GM12872 (cell line): ENCODE results near the gene NTSR2.

Source experiments
- TF ChIP-seq, protein P1 (sequence below): IDR thresholded peaks from 3 replicates; pipeline ENCODE4 v1.5.1; 2011; ENCODE audit warnings: low read depth, mild to moderate bottlenecking, low read length, moderate library complexity; ENCODE audit not compliant: insufficient read depth

The NTSR2 gene

DNA sequence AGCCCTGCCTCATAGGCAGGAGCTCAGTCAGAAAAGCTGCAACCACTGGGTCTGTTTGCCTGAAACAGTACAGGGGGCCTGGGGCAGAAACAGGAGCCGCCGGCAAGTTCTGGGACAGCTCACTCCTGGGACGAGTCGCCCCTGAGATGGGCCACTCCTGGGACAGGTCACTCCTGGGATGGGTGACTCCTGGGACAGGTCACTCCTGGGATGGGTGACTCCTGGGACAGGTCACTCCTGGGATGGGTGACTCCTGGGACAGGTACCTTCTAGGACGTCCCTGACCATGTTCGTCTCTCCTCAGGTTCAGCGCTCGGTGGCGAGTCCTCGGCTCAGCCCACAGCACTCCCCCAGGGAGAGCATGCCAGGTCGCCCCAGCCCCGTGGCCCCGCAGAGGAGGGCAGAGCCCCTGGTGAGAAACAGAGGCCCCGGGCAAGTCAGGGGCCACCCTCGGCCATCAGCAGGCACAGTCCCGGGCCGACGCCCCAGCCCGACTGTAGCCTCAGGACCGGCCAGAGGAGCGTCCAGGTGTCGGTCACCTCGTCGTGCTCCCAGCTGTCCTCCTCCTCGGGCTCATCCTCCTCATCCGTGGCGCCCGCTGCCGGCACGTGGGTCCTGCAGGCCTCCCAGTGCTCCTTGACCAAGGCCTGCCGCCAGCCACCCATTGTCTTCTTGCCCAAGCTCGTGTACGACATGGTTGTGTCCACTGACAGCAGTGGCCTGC is 51.8 kb downstream of the NTSR2 start:
- TF ChIP-seq, protein P1, sequence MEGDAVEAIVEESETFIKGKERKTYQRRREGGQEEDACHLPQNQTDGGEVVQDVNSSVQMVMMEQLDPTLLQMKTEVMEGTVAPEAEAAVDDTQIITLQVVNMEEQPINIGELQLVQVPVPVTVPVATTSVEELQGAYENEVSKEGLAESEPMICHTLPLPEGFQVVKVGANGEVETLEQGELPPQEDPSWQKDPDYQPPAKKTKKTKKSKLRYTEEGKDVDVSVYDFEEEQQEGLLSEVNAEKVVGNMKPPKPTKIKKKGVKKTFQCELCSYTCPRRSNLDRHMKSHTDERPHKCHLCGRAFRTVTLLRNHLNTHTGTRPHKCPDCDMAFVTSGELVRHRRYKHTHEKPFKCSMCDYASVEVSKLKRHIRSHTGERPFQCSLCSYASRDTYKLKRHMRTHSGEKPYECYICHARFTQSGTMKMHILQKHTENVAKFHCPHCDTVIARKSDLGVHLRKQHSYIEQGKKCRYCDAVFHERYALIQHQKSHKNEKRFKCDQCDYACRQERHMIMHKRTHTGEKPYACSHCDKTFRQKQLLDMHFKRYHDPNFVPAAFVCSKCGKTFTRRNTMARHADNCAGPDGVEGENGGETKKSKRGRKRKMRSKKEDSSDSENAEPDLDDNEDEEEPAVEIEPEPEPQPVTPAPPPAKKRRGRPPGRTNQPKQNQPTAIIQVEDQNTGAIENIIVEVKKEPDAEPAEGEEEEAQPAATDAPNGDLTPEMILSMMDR = no peak

DNA sequence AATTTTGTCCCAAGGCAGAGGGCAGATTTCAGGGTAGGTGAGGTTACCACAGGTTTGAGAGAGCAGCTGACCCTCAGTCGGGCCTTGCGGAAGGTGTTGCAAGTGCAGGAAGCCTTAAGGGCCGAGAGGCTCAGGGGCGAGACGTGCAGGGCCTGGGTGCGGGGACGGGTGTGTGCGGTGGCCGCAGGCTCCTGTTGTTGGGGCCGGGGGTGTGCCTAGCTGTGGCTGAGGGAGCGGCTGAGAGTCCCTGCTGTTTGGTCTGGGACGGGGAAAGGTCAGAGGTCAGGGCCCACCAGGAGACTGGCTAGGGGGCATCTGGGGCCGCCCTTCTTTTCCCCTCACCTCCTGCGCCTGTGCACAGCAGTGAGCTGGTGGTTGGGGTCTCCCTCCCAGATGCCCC is 52.5 kb downstream of the NTSR2 start:
- TF ChIP-seq, protein P1 = no peak

DNA sequence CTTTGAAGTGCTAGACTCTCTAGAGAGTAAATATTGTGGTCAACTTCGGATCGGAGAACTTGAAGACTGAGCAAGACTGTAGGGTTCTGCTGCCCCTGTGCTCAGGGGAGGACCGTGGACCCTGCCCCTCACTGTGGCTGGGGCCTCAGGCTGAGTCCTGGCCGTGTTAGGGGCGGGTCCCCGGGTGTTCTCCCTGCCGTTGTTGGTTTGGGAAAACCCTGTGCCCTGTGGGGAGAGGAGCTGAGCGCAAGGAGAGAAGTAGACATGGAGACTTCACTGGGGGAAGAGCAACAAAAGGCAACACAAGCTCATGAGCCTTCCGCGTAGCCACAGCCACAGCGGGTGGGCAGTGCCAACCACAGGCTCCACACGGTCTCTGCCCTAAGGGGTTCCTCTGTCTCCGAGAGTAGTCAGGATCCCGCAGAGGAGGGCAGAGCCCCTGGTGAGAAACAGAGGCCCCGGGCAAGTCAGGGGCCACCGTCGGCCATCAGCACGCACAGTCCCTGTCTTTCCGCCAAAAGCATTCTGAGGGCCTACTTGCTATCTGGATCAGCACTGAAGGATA is 53.1 kb downstream of the NTSR2 start:
- TF ChIP-seq, protein P1 = no peak

DNA sequence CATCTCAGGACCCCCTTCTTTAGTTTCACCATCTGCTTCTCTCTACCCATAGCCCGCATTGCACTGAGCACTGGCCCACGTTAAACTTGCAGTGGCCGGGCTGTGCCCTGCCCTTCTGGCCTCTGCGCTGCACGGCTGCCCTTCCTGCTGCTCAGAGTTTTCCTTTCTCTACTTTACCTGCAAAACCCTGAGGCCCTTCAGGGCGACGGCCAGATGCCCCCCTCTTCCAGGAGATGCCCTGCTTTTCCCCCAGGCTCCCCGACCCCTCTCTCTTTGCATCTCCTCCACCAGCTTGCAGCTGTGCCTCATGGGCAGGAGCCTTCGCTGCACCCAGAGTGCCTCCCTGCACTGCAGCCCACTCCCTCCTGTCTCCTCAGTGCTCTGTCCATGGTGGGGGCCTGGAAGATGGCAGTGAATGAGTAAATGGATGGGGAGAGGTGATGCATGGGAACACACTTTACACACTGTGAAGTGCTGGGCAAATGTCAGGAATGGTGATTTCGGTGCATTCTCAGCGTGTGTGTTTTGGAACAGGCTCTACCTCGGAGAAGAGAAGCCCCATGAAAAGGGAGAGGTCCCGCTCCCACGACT is 53.8 kb downstream of the NTSR2 start:
- TF ChIP-seq, protein P1 = no peak

DNA sequence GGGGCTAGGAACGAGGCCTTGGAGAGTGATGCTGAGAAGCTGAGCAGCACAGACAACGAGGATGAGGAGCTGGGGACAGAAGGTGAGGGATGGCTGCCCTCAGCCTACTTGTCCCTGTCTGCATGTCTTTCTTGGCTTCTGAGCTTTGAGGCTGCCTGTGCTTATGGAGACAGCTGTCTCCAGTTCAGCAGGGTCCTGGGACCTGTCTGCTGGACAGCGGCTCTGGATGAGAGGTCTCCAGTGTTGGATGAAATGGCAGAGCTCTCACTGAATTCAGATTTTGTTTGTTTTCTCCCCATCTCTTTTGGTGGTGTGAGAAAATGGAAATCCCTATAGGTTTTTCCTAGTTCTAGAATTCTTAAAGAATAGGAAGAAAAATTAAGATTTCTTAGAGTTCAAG is 54.8 kb downstream of the NTSR2 start:
- TF ChIP-seq, protein P1 = no peak

DNA sequence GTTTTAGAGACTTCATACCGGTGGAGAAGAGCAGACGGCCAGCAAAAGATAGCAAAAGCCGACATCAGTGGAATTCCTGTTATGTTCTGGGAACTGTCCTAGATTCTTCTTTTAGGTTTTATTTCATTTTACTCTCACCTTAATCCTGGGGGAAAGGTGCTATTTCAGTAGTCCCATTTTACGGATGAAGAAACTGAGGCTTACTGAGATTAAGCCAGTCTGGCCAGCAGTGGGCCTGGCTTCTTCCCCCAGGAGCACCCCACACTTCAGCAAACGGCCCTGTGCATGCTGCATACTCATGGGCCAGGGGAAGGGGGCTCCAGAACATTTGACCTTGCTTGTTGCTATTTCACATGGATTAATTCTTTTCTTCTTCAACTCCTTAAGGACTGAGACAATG is 56.7 kb downstream of the NTSR2 start:
- TF ChIP-seq, protein P1 = no peak

DNA sequence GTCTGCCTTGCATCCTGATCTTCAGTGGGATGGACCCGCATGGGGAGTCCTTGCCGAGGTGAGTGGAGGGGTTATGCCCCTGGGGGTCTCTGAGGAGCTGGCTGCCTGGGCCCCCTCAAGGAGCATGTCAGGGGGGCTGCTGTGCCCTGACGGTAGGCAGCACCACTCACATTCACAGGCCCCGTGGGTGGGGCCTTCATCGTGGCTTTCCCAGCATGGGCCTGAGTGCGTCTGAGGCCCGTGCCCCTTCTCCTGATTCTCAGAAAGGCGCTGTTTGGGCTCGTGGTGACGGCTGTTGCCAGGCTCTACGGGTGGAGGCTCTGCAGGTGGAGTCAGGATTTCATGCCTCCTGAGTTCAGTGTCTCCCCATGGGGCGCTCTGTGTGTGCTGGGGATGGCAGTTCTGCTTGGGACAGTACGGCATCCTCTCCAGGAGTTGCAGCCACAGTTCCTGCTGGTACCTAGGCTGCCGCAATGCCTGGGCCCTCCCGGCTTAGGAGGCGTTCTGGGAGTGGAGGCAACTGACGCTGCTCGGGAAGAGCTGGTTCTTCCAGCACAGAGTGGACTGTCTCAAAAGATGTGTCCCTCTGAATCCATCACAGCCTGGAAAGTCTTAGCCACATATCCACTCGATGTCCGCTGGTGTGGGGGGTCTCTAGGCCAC is 57.3 kb downstream of the NTSR2 start:
- TF ChIP-seq, protein P1 = no peak
